HG02938 (cell line): ENCODE results near the gene WIPF1.

Experiments
- ATAC-seq: cut with Tn5 transposase; IDR thresholded peaks from one replicate; pipeline ENCODE4 v1.9.1; 2021; ENCODE audit warnings: mild to moderate bottlenecking, moderate library complexity; ENCODE audit not compliant: unreplicated experiment

WIPF1 gene

DNA sequence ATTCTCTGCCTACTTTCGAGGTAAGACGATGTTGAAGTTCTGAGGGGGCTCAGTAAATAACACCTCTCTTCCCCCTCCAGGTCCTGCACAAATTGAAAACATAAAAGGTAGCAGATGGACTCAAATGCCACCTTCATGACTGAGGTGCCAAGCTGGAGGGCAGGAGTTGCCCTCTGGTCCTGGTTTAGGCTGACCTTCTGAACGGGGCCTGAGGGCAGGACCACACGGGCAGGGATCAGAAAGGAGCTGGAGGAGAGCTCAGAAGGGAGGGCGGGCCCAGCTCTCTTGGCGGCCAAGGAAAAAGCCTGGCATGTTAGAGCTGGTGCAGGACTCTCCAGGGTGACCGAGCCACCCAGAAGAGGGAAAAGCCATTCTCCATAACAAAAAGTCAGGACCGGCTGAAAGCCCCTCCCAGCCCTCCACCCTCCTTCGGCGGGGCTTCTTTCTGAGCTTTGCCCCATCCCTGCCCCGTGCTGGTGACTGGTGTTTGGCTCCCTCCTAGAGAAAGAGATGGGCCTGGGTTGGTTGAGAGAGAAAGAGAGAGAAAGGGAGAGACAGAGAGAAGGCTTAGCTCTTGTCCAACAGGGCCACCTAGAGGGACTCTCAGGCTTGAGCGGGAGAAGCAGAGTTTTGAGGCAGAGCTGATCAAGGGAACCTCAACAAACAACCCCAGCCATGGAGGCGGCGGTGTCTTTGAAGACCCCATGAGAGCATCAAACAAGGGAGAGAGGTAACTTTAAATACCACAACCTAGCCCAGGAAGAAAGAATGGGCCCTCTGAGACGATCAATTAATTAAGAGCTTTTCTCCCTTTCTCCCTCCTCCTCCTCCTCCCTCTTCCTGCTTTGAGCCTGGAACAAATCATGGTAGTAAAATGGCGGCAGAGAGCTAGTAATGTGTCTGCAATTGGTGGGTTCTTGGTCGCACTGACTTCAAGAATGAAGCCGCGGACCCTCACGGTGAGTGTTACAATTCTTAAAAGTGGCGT is 50.8 kb downstream of the WIPF1 start:
- no peak for ATAC-seq

DNA sequence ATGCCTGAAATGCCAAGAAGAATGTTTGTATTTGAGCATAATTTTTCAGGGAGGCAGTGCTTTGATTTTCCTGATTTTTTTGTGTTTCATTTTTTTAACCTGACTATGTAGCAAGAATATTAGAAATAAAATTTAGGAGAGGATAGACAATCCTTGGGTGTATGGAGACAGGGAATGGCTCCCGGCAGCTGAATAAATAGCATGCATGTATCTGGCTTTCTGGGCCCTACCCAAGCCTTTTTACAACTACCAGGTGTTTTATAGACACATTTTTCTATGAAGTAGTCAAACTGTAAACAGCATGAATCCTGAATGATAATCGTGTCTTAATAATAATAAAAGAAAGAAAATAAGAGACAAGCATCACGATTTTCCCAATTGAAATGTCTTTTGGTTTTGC is 52.4 kb downstream of the WIPF1 start:
- ATAC-seq, result no peak

DNA sequence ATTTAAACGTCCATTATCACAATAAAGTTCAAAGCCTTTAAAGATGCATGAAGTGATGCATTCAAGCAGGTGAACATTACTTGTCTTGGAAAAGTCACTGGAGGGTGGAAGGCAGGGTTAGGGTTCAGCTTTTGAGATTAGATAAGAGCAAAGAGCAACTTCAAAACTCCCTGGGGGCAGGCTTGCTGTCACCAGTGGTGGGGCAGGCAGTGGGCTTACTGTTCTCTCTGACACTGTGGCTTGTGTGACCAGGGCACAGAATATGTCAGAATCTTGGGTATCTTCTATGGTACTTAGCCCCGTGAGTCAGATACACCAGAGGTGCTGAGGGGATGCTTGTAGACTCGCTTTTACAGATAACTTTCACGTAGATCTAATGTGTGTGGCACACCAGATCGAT is 52.8 kb downstream of the WIPF1 start:
- ATAC-seq, result no peak

GRCh38 chr2:174544156-174544555 is 53.4 kb downstream of the WIPF1 start:
- no peak for ATAC-seq

GRCh38 chr2:174540893-174541292 is 56.7 kb downstream of the WIPF1 start:
- ATAC-seq, result no peak

DNA sequence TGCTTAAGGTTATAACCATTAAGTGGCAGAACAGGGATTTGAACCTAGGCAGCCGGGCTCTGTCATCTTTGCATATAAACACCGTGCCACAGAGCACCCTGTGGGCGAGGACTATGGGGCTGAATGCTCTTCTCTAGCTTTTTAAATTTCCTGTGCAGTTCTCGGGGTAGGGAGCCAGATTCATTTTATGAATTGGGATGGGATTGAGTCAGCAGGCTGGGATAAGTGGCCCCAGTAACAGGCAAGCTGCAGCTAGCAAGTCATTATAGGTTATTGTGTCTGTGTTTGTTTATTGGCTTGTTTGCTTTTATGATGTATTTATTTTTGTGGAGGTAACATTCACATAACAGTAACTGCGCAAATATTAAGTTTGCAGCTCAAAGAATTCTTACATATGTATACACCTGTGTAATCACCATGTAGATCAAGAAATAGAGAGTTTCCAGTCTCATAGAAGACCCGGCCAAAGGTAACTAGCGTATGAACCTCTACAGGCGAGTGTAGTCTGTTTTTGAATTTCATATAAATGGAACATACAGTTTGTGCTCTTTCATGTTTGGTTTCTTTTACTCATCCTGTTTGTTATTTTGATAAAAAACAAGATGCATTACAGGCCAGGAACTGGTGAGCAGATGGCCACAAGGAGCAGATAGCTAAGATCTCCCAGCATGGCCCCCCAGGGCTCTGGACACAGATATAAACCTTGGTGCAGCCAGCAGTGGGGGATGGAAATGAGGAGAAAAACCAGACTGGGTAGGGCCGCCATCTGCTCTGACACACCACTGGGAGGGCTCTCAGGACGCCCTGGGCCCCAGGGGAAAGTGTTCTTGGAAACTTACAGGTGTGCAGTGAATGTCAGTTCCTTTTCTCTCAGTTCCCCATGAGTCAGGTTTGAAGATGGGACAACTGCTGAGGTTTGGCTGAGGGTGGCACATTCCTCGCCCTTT is 61.6 kb downstream of the WIPF1 start:
- no peak for ATAC-seq

GRCh38 chr2:174535083-174535482 is 62.5 kb downstream of the WIPF1 start:
- no peak for ATAC-seq

- no peak for ATAC-seq
These were observed 67.7 kb downstream of the WIPF1 start for GRCh38 chr2:174529916-174530315.

- no peak for ATAC-seq
These were observed 69.6 kb downstream of the WIPF1 start for GRCh38 chr2:174527959-174528358.

GRCh38 chr2:174527101-174527721 is 70.4 kb downstream of the WIPF1 start:
- ATAC-seq, result no peak

DNA sequence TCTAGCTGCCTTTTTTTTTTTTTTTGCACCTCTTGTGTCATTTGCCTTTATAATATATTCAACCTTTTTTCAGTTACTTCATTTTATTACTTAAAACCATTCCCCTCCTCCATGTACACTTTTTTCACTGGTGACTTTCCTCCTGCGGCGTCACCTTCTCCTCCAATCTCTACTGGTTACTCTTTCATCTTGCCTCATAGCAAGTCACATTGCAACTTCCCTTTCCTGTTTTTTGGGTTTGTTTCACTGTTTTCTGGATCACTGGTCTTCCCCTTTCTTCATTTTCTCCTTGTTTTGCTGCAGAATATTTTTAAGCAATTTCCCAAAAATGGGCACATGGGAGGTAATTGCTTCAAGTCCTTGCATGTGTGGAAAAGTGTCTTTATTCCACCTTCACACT is 73.1 kb downstream of the WIPF1 start:
- no peak for ATAC-seq

DNA sequence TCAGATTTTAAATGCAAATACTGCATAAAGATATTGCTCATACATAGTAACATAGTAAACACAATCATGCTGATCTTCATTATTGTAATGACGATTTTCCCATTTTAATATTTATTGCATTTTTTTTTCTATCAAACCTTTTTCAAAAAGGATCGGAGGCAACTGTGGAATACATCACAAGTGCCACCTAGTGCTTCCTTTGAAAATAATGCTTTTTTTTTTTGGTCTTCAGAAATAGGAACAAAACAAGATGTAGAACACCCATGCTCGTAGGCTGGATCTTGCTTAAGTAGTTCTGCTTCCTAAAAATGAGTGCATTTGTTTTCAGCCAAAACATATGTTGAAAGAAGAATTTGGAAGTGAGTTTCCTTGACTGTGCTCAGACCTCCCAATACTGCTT is 75.1 kb downstream of the WIPF1 start:
- no peak for ATAC-seq

DNA sequence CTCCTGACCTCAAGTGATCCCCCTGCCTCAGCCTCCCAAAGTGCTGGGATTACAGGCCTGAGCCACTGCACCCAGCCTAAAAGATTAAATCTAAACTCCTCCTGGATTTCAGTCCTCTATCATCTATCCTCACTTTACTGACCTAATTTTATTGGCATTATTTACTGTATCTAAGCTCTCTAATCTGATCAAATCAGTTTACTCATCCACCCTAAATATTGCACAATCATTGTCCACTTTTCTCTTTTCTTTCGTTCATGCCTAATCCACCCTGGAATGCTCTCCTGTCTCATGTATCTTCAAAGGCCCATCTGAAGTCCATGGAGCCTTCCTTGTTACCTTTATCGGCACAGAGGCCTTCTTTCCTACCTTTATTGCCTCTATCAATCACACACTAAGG is 79.2 kb downstream of the WIPF1 start:
- ATAC-seq, result no peak

DNA sequence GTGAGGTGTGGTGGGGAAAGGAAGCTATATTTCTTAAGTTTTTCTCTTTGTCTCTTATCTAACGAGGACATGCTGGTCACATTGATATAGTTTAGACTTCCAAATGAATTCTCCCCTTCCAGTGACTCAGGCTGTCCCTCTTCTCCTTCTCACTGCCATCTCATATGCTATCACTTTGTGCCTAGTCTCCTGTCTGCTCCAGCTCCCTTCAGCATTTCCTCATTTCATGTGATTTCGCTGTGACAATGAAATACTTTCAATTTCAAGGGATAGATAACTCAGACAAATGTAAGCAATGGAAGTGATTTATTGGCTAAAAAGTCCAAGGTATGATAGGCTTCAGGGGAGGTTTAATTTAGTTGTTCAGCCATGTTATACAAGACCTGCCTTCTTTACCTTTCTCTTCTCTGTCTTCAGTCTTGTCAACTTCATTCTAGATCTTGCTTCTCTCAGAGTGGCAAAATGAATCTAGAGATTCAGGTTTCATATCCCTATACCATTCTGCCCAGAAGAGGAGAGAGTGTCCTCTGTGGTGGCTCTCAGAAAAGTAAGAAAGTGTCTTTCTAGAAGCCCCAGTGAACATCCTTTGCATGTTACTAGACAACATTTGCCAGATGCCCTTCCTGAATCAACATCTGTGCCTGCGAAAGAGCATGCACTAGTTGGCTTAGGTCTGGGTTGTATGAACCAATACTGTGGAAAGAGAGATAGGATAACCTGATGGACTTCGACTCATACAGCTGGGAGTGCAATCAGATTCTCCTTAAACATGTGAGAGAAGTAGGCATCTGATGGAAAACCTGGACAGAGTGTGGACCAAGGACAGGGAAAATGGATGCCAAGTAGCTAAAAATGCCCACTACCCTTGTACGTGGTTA is 80.9 kb downstream of the WIPF1 start:
- ATAC-seq, result no peak

DNA sequence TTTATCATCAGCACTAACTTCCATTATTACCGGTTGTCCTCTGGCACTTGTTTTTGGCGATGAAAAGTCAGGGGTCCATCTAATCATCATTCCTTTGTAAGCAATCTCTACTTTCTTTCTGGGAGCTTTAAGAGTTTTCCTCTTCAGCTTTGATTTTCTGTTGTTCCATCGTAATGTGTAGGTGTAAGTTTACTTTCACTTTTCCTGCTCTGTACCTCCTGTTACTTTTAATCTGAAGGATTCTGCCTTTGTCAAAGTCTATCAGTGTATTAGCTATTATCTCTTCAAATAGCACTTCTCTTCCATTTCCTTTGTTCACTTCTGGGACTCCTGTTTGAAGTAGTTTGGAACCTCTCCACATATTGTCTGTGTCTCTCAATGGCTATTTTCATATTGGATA is 85.3 kb downstream of the WIPF1 start:
- no peak for ATAC-seq

DNA sequence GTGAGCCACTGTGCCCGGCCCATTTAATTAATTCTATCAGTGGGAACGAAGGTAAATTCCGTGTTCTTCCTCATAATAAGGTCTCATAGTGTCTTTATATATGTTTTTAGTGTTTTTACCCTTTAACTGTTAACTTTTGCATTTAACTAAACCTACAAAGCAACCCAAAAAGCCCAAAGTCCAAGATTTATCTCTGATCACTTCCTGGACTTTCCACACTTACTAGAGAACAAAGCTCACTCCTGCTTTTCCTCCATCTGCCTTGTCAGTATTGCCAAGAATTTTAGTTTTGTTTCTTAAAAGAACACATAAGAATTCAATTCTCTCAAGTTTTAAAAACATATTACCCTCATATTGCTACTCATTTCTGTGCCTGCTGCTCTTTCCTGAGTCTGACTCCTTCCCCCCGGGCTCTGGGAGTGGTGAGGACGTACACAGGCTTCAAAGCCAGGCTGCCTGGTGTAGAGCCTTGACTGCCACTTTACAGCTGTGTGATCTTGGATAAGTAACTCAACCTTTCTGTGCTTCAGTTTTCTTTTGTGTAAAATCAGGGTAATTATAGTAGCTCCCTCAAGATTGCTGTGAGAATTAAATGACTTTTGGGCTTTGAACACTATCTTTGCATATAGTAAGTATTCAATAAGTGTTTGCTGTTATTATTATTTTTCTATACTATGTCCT is 85.9 kb downstream of the WIPF1 start:
- ATAC-seq, result no peak

GRCh38 chr2:174510583-174511189 is 86.9 kb downstream of the WIPF1 start:
- no peak for ATAC-seq
